Caco-2 (cell line): ENCODE results near the gene NTN1. TPM values are rescaled to one million over a fixed set of nuclear protein-coding genes. Genes with fewer than 3 reads are reported as not detected.

ENCODE experiments used
- BruUV-seq: library from RNA; stranded (reverse); fragments of 400-500 nt; replicated peaks from 2 replicates; lab custom pipeline; 2021; lab: Mats Ljungman, UMichigan
- CTCF ChIA-PET: fragments of 300-600 bp; sonication (Branson Sonifier 250); formaldehyde crosslinking; loops from one replicate; lab custom pipeline; 2022; ENCODE audit warnings: antibody characterized with exemption; lab: Charles Lee
- POLR2A ChIA-PET: fragments of 300-600 bp; sonication (Branson Sonifier 250); formaldehyde crosslinking; loops from one replicate; lab custom pipeline; 2022; ENCODE audit warnings: antibody characterized with exemption; lab: Charles Lee
- DNase-seq, 2 experiments: peaks; one replicate each; pipeline versions ENCODE4 v3.0.0 to v3.0.0-alpha.2; 2020 to 2022
- H3K27me3 ChIP-seq: replicated peaks from 2 replicates; pipeline ENCODE4 v1.6.0; 2011; ENCODE audit warnings: low read length; ENCODE audit not compliant: control insufficient read depth, insufficient read depth
- H3K36me3 ChIP-seq: 2 replicates; pipeline ENCODE4 v1.5.1; 2011; ENCODE audit warnings: low read length; ENCODE audit not compliant: control insufficient read depth, insufficient read depth
- H3K4me1 ChIP-seq: fragments of 250-450 bp; sonication (Bioruptor Pico); 2 replicates; pipeline ENCODE4 v1.5.1; 2020; ENCODE audit warnings: mild to moderate bottlenecking
- H3K4me3 ChIP-seq: 2 replicates; pipeline ENCODE4 v1.5.1; 2011; ENCODE audit warnings: low read depth, mild to moderate bottlenecking, control low read depth, low read length
- H3K9me3 ChIP-seq: fragments of 250-450 bp; sonication (Bioruptor Pico); 2 replicates; pipeline ENCODE4 v1.5.1; 2020; ENCODE audit warnings: mild to moderate bottlenecking, moderate library complexity
- H3K27ac Mint-ChIP-seq: one replicate; pipeline ENCODE4 v1.8.0; 2022; ENCODE audit warnings: mixed read lengths; ENCODE audit not compliant: unreplicated experiment
- H3K27me3 Mint-ChIP-seq: one replicate; pipeline ENCODE4 v1.8.0; 2022; ENCODE audit warnings: mixed read lengths; ENCODE audit not compliant: insufficient read depth, unreplicated experiment
- H3K36me3 Mint-ChIP-seq: one replicate; pipeline ENCODE4 v1.8.0; 2022; ENCODE audit warnings: mild to moderate bottlenecking, mixed read lengths; ENCODE audit not compliant: insufficient read depth, unreplicated experiment
- H3K4me1 Mint-ChIP-seq: one replicate; pipeline ENCODE4 v1.8.0; 2022; ENCODE audit warnings: low read depth, mixed read lengths; ENCODE audit not compliant: unreplicated experiment
- H3K4me3 Mint-ChIP-seq: one replicate; pipeline ENCODE4 v1.8.0; 2022; ENCODE audit warnings: mild to moderate bottlenecking, moderate library complexity, mixed read lengths; ENCODE audit not compliant: unreplicated experiment
- H3K9me3 Mint-ChIP-seq: one replicate; pipeline ENCODE4 v1.8.0; 2022; ENCODE audit warnings: mixed read lengths; ENCODE audit not compliant: unreplicated experiment
- CTCF ChIP-seq, 2 experiments: fragments of 200-600 bp in 1 of 2; IDR thresholded peaks; 1 replicate in 1 of 2; 2 replicates in 1 of 2; pipeline versions ENCODE4 v1.5.1 to v1.8.0; 2011 to 2022; ENCODE audit warnings: antibody characterized with exemption in 1 of 2, control low read depth in 1 of 2, inconsistent platforms in 1 of 2, low read depth in 1 of 2, low read length in 1 of 2, mild to moderate bottlenecking in 1 of 2, moderate library complexity in 1 of 2; ENCODE audit not compliant: insufficient read depth in 1 of 2, severe bottlenecking in 1 of 2, unreplicated experiment in 1 of 2
- intact Hi-C: fragments of 100-400 bp; cut with micrococcal nuclease; formaldehyde crosslinking; loops from one replicate; pipeline ENCODE4 v1.10.0; 2022; ENCODE audit not compliant: unreplicated experiment
- total RNA-seq: library from RNA; stranded (reverse); gene quantifications from 2 replicates; pipeline ENCODE4 v1.2.3, GENCODE V29; 2022

Gene NTN1
- total RNA-seq, 1 experiment from 2014 or later = 0.88 TPM

- TF ChIP-seq CTCF (IDR thresholded peaks at IDR 0.05; ENCODE audit: insufficient read depth in 1 of 2, low read depth in 1 of 2, low read length in 1 of 2, severe bottlenecking in 1 of 2, unreplicated experiment in 1 of 2) = no peak
- H3K9me3 Mint-ChIP-seq = no peaks in the 10 kb centered on the region
- DNase-seq = no peak
- Histone ChIP-seq H3K4me3 (no peak overlapping the region), H3K36me3 (no peaks in the 10 kb centered on the region), H3K9me3 (no peaks in the 10 kb centered on the region), H3K4me1 (no peaks in the 10 kb centered on the region), H3K27me3 (no peaks in the 10 kb centered on the region)
- BruUV-seq = no TSS peak
- POLR2A ChIA-PET = no interaction called here
- H3K27me3 Mint-ChIP-seq = peaks cover 3% of the 10 kb centered on the region
- no peaks in the 10 kb centered on the region for H3K36me3 Mint-ChIP-seq
- peaks cover 9% of the 10 kb centered on the region for H3K4me1 Mint-ChIP-seq
- no peak overlapping the region for H3K4me3 Mint-ChIP-seq
- no peak overlapping the region for H3K27ac Mint-ChIP-seq
- CTCF ChIA-PET = no interaction called here
- intact Hi-C loops = no loop called here
These were observed 153.7 kb downstream of the NTN1 start for GRCh38 chr17:9174779-9175574.

- Mint-ChIP-seq H3K27ac (no peak overlapping the region), H3K4me1 (peaks cover 7% of the 10 kb centered on the region), H3K4me3 (no peak overlapping the region), H3K9me3 (no peaks in the 10 kb centered on the region), H3K36me3 (no peaks in the 10 kb centered on the region), H3K27me3 (peaks cover 3% of the 10 kb centered on the region)
- CTCF ChIA-PET = no interaction called here
- intact Hi-C loops = no loop called here
- Histone ChIP-seq H3K4me3 (no peak overlapping the region), H3K4me1 (no peaks in the 10 kb centered on the region), H3K27me3 (no peaks in the 10 kb centered on the region), H3K36me3 (no peaks in the 10 kb centered on the region), H3K9me3 (no peaks in the 10 kb centered on the region)
- POLR2A ChIA-PET = no interaction called here
- DNase-seq = no peak
- BruUV-seq = no TSS peak
- no peak for TF ChIP-seq CTCF (IDR thresholded peaks at IDR 0.05; ENCODE audit: insufficient read depth in 1 of 2, low read depth in 1 of 2, low read length in 1 of 2, severe bottlenecking in 1 of 2, unreplicated experiment in 1 of 2)
These were observed 154.6 kb downstream of the NTN1 start for GRCh38 chr17:9175700-9176467.

- no peaks in the 10 kb centered on the region for H3K27me3 ChIP-seq
- H3K4me3 ChIP-seq = no peak overlapping the region
- ChIA-PET POLR2A (no interaction called here), CTCF (no interaction called here)
- no TSS peak for BruUV-seq
- no peaks in the 10 kb centered on the region for H3K27me3 Mint-ChIP-seq
- H3K9me3 Mint-ChIP-seq = no peaks in the 10 kb centered on the region
- no peak overlapping the region for H3K4me3 Mint-ChIP-seq
- no peaks in the 10 kb centered on the region for H3K9me3 ChIP-seq
- H3K36me3 ChIP-seq = no peaks in the 10 kb centered on the region
- intact Hi-C loops = no loop called here
- DNase-seq = no peak
- no peaks in the 10 kb centered on the region for H3K4me1 ChIP-seq
- H3K27ac Mint-ChIP-seq = no peak overlapping the region
- H3K36me3 Mint-ChIP-seq = no peaks in the 10 kb centered on the region
- no peaks in the 10 kb centered on the region for H3K4me1 Mint-ChIP-seq
- TF ChIP-seq CTCF (IDR thresholded peaks at IDR 0.05; ENCODE audit: insufficient read depth in 1 of 2, low read depth in 1 of 2, low read length in 1 of 2, severe bottlenecking in 1 of 2, unreplicated experiment in 1 of 2) = no peak
These were observed 155.9 kb downstream of the NTN1 start for GRCh38 chr17:9177212-9177611.
